ENCODE data around the gene MSH5. TPM values are rescaled to one million over a fixed set of nuclear protein-coding genes. Genes with fewer than 3 reads are reported as not detected.

Gene MSH5
- total and polyA plus RNA-seq, 9 of the 15 experiments (the other 6 are each of a cell fraction or from before 2014, with no cell fraction given) = 12.5 to 104 (median 46.6) TPM

GRCh38 chr6:31769684-31770371 lies 30.0 kb downstream of the MSH5 start (continued):
- TF ChIP-seq REST (IDR thresholded peaks at IDR 0.05; ENCODE audit: borderline replicate concordance) = peak; percentile 97
- no peak for TF ChIP-seq REST (CRISPR knock-in tag; IDR thresholded peaks at IDR 0.05; ENCODE audit: low read depth)
- peak; percentile 92 for TF ChIP-seq OTX1 (CRISPR knock-in tag; IDR thresholded peaks at IDR 0.05)
- TF ChIP-seq ZNF778 (CRISPR knock-in tag; IDR thresholded peaks at IDR 0.05) = no peak
- no peak for TF ChIP-seq KDM1A (IDR thresholded peaks at IDR 0.05)
- TF ChIP-seq ZNF274 (IDR thresholded peaks at IDR 0.05; ENCODE audit: borderline replicate concordance, low read depth, low read length) = no peak
- TF ChIP-seq CLOCK (CRISPR knock-in tag; IDR thresholded peaks at IDR 0.05; ENCODE audit: borderline replicate concordance) = no peak
- TF ChIP-seq E2F1 (CRISPR knock-in tag; IDR thresholded peaks at IDR 0.05) = peak; percentile 42; the same call in 1 of the 2 replicates
- no peak for TF ChIP-seq POLR2G (IDR thresholded peaks at IDR 0.05; ENCODE audit: low read depth, low read length)
- no peak for TF ChIP-seq ZNF644 (tag; IDR thresholded peaks at IDR 0.05; ENCODE audit: low read depth)
- TF ChIP-seq ZNF639 (CRISPR knock-in tag; conservative IDR thresholded peaks at IDR 0.05 in 1 of 2, IDR thresholded peaks at IDR 0.05 in 1 of 2) = no peak
